ENCODE data around the gene STAT5B. TPM values are rescaled to one million over a fixed set of nuclear protein-coding genes. Genes with fewer than 3 reads are reported as not detected.

Gene STAT5B
- total and polyA plus RNA-seq, 2 of the 13 experiments (the other 11 are each of a cell fraction or from before 2014, with no cell fraction given): 21.0 to 42.8 TPM

- TF ChIP-seq ZBTB14 (CRISPR knock-in tag; IDR thresholded peaks at IDR 0.05) (peak; percentile 46; the same call in 1 of the 2 replicates), MTERF4 (CRISPR knock-in tag; IDR thresholded peaks at IDR 0.05) (0 out of 2 replicates have a peak, but pooled peaks have one; percentile 87), TRAFD1 (CRISPR knock-in tag; IDR thresholded peaks at IDR 0.05; ENCODE audit: borderline replicate concordance) (no peak), ZNF746 (CRISPR knock-in tag; IDR thresholded peaks at IDR 0.05) (no peak; the same call in 1 of the 2 replicates), HES4 (CRISPR knock-in tag; IDR thresholded peaks at IDR 0.05; ENCODE audit: borderline replicate concordance) (0 out of 2 replicates have a peak, but pooled peaks have one; percentile 32), FOXP1 (IDR thresholded peaks at IDR 0.05) (no peak), FOXP1 (CRISPR knock-in tag; IDR thresholded peaks at IDR 0.05) (peak; percentile 67), ARID4A (CRISPR knock-in tag; IDR thresholded peaks at IDR 0.05; ENCODE audit: borderline replicate concordance) (peak; percentile 35; the same call in 1 of the 2 replicates), TOE1 (CRISPR knock-in tag; IDR thresholded peaks at IDR 0.05) (0 out of 2 replicates have a peak, but pooled peaks have one; percentile 28), HNF4G (IDR thresholded peaks at IDR 0.05; ENCODE audit: borderline replicate concordance, low read depth, low read length) (no peak), HNF4G (CRISPR knock-in tag; IDR thresholded peaks at IDR 0.05; ENCODE audit: borderline replicate concordance, low read depth) (0 out of 2 replicates have a peak, but pooled peaks have one; percentile 32), ZNF574 (CRISPR knock-in tag; IDR thresholded peaks at IDR 0.05) (peak; percentile 84), ZNF17 (CRISPR knock-in tag; IDR thresholded peaks at IDR 0.05) (no peak), ZUFSP (CRISPR knock-in tag; IDR thresholded peaks at IDR 0.05; ENCODE audit: borderline replicate concordance) (no peak)
Measured at GRCh38 chr17:42311240-42312034, 35.2 kb upstream of the STAT5B start (continued).
